HG03469 (cell line): ENCODE results near the gene KIR3DL2.
"Not testable (repeated sequence)": the region's sequence is repeated elsewhere in the genome, so short reads cannot be mapped to it uniquely, and the experiment has no call there.

Source experiments
- ATAC-seq: cut with Tn5 transposase; IDR thresholded peaks from one replicate; pipeline ENCODE4 v1.9.1; 2021; ENCODE audit warnings: mild to moderate bottlenecking, moderate library complexity, moderate number of reproducible peaks; ENCODE audit not compliant: unreplicated experiment

KIR3DL2 gene

GRCh38 chr19:54863459-54863858 lies 13.2 kb downstream of the KIR3DL2 start:
- ATAC-seq, result not testable (repeated sequence)

GRCh38 chr19:54871696-54872095 lies 21.5 kb downstream of the KIR3DL2 start:
- ATAC-seq, result no peak

GRCh38 chr19:54873990-54874389 lies 23.7 kb downstream of the KIR3DL2 start, which contains the start of gene FCAR:
TSS of gene FCAR (plus strand) at chr19:54874235. CDS start at chr19:54874290, 55 bp downstream.
- ATAC-seq, result no peak

- ATAC-seq, result no peak
These were observed 25.3 kb downstream of the KIR3DL2 start for GRCh38 chr19:54875506-54875905.

- no peak for ATAC-seq
These were observed 27.2 kb downstream of the KIR3DL2 start for GRCh38 chr19:54877471-54877870.

- ATAC-seq, result no peak
These were observed 31.6 kb downstream of the KIR3DL2 start for GRCh38 chr19:54881884-54882283.

- no peak for ATAC-seq
These were observed 32.5 kb downstream of the KIR3DL2 start for GRCh38 chr19:54882758-54883157.

GRCh38 chr19:54883228-54883627 lies 33.0 kb downstream of the KIR3DL2 start:
- no peak for ATAC-seq

- ATAC-seq, result no peak
These were observed 38.0 kb downstream of the KIR3DL2 start for GRCh38 chr19:54888239-54888638.

- no peak for ATAC-seq
These were observed 39.3 kb downstream of the KIR3DL2 start for GRCh38 chr19:54889566-54889965.

GRCh38 chr19:54893406-54893805 lies 43.2 kb downstream of the KIR3DL2 start:
- ATAC-seq, result no peak

- not testable (repeated sequence) for ATAC-seq
These were observed 43.9 kb downstream of the KIR3DL2 start for GRCh38 chr19:54894106-54894505.

- no peak for ATAC-seq
These were observed 45.8 kb downstream of the KIR3DL2 start for GRCh38 chr19:54896036-54896435.

GRCh38 chr19:54898685-54899084 lies 48.4 kb downstream of the KIR3DL2 start:
- not testable (repeated sequence) for ATAC-seq

- ATAC-seq, result not testable (repeated sequence)
These were observed 49.4 kb downstream of the KIR3DL2 start for GRCh38 chr19:54899646-54900045.

- ATAC-seq, result not testable (repeated sequence)
These were observed 50.9 kb downstream of the KIR3DL2 start for GRCh38 chr19:54901153-54901552.

- ATAC-seq, result no peak
These were observed 51.8 kb downstream of the KIR3DL2 start for GRCh38 chr19:54902061-54902460.

GRCh38 chr19:54903303-54903702 lies 53.1 kb downstream of the KIR3DL2 start:
- no peak for ATAC-seq

GRCh38 chr19:54904261-54904660 lies 54.0 kb downstream of the KIR3DL2 start:
- not testable (repeated sequence) for ATAC-seq

GRCh38 chr19:54905421-54905802 lies 55.2 kb downstream of the KIR3DL2 start:
- no peak for ATAC-seq

- no peak for ATAC-seq
These were observed 55.7 kb downstream of the KIR3DL2 start, which contains the start of gene NCR1 for GRCh38 chr19:54905803-54906511. TSS of gene NCR1 (plus strand) at chr19:54906148. CDS start at chr19:54906188, 40 bp downstream.

- no peak for ATAC-seq
These were observed 56.6 kb downstream of the KIR3DL2 start for GRCh38 chr19:54906819-54907218.

GRCh38 chr19:54907899-54908298 lies 57.7 kb downstream of the KIR3DL2 start:
- not testable (repeated sequence) for ATAC-seq
